Activated T-helper 1 cell treated with anti-CD3 and anti-CD28 coated beads, Interleukin-12 subunit alpha, Interleukin-12 subunit beta, Interleukin-2, Interleukin-4 antibody, amounts not matched to agents 30 ng/mL and 10 ng/mL and 1 ng/mL, durations not matched to agents 14 hours and 24 hours and 36 hours (primary cell): ENCODE results near the gene NEUROG1. TPM values are rescaled to one million over a fixed set of nuclear protein-coding genes. Genes with fewer than 3 reads are reported as not detected.
A peak's percentile ranks its signal among the peaks of the same experiment; 100 is the strongest.

Experiments
- DNase-seq: peaks from one replicate; pipeline ENCODE4 v3.0.0; 2021; ENCODE audit warnings: low spot score
- H3K27ac Mint-ChIP-seq: one replicate; pipeline ENCODE4 v1.8.0; 2021; ENCODE audit warnings: mild to moderate bottlenecking, mixed read lengths
- H3K27me3 Mint-ChIP-seq: one replicate; pipeline ENCODE4 v1.8.0; 2022; ENCODE audit warnings: mild to moderate bottlenecking, moderate library complexity, mixed read lengths; ENCODE audit not compliant: insufficient read depth
- H3K36me3 Mint-ChIP-seq: one replicate; pipeline ENCODE4 v1.8.0; 2021; ENCODE audit warnings: low read depth, mixed read lengths
- H3K4me1 Mint-ChIP-seq: one replicate; pipeline ENCODE4 v1.8.0; 2021; ENCODE audit warnings: low read depth, mixed read lengths
- H3K4me3 Mint-ChIP-seq: one replicate; pipeline ENCODE4 v1.8.0; 2021; ENCODE audit warnings: mild to moderate bottlenecking, moderate library complexity, mixed read lengths
- H3K9me3 Mint-ChIP-seq: one replicate; pipeline ENCODE4 v1.8.0; 2021; ENCODE audit warnings: mixed read lengths
- intact Hi-C: fragments of 100-400 bp; cut with micrococcal nuclease; formaldehyde crosslinking; loops from one replicate; pipeline ENCODE4 v1.15.1; 2024
- total RNA-seq: library from RNA; stranded (reverse); gene quantifications from 2 replicates; pipeline ENCODE4 v1.2.3, GENCODE V29; 2022

NEUROG1 gene
- total RNA-seq, 1 donor from 2014 or later: not detected

GRCh38 chr5:135556620-135557019 lies 20.9 kb upstream of the NEUROG1 start:
- no peak overlapping the region for H3K27ac Mint-ChIP-seq
- H3K36me3 Mint-ChIP-seq: no peaks in the 10 kb centered on the region
- intact Hi-C loops: no loop called here
- H3K9me3 Mint-ChIP-seq: no peaks in the 10 kb centered on the region
- H3K4me3 Mint-ChIP-seq: no peak overlapping the region
- no peak for DNase-seq
- peaks cover 7% of the 10 kb centered on the region for H3K4me1 Mint-ChIP-seq
- peaks cover 27% of the 10 kb centered on the region for H3K27me3 Mint-ChIP-seq

DNA sequence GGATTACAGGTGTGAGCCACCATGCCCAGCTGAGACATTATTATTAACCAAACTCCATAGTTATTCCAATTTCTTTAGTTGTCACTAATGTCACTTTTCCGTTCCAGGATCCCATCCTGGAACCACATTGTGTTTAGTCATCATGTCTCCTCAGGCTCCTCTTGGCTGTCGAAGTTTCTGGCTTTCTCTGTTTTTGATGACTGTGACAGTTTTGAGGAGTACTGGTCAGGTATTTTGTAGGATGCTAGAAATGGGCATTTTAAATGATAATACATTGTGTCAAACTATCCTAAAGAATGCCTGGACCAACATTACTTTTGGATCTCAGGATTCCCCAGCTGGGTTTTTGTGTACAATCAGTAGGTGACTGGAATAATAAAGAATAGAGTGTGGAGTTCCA lies 19.8 kb upstream of the NEUROG1 start:
- H3K9me3 Mint-ChIP-seq: no peaks in the 10 kb centered on the region
- H3K27me3 Mint-ChIP-seq: peaks cover 26% of the 10 kb centered on the region
- no peak overlapping the region for H3K4me3 Mint-ChIP-seq
- intact Hi-C loops: no loop called here
- peaks cover 1% of the 10 kb centered on the region for H3K4me1 Mint-ChIP-seq
- no peaks in the 10 kb centered on the region for H3K36me3 Mint-ChIP-seq
- no peak overlapping the region for H3K27ac Mint-ChIP-seq
- DNase-seq: no peak

- H3K27me3 Mint-ChIP-seq: peaks cover 40% of the 10 kb centered on the region
Observed at GRCh38 chr5:135553688-135554462, 18.1 kb upstream of the NEUROG1 start.

GRCh38 chr5:135551593-135552447 lies 16.1 kb upstream of the NEUROG1 start:
- Mint-ChIP-seq H3K4me1 (no peaks in the 10 kb centered on the region), H3K4me3 (no peak overlapping the region), H3K27ac (no peak overlapping the region), H3K36me3 (no peaks in the 10 kb centered on the region), H3K27me3 (peaks cover 47% of the 10 kb centered on the region), H3K9me3 (no peaks in the 10 kb centered on the region)
- peak; percentile 40 for DNase-seq
- intact Hi-C loops: loop anchor here (1.0 kb wide), 2 partner anchors 86 to 90 kb away; no protein-coding TSS in a partner anchor

More at GRCh38 chr5:135553688-135554462, 18.1 kb upstream of the NEUROG1 start:
- no peak overlapping the region for H3K27ac Mint-ChIP-seq
- no peaks in the 10 kb centered on the region for H3K36me3 Mint-ChIP-seq
- no peaks in the 10 kb centered on the region for H3K9me3 Mint-ChIP-seq
- H3K4me1 Mint-ChIP-seq: no peaks in the 10 kb centered on the region
- no peak overlapping the region for H3K4me3 Mint-ChIP-seq
- no peak for DNase-seq
- intact Hi-C loops: no loop called here

DNA sequence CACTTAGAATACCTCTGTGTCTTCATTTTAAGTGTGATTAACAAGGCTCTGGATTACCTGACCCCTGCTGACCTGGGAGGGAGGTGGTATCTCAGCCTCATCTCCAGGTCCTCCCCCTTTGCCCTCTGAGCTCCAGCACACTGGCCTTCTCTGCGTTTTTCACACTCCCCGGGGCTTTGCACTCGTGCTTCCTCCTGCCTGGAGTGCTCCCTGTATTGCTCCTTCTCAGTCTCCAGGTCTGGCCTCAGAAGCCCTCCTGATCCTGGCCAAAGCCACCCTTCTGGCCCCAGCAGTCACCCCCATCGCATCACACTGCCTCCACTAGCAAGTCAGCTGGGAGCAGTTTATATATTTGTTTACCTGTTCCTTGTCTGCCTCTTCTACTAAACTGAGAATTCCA lies 13.6 kb upstream of the NEUROG1 start:
- Mint-ChIP-seq H3K36me3 (no peaks in the 10 kb centered on the region), H3K27me3 (peaks cover 62% of the 10 kb centered on the region), H3K27ac (no peak overlapping the region), H3K4me1 (peaks cover under 1% of the 10 kb centered on the region), H3K4me3 (no peak overlapping the region), H3K9me3 (no peaks in the 10 kb centered on the region)
- DNase-seq: no peak
- intact Hi-C loops: no loop called here

DNA sequence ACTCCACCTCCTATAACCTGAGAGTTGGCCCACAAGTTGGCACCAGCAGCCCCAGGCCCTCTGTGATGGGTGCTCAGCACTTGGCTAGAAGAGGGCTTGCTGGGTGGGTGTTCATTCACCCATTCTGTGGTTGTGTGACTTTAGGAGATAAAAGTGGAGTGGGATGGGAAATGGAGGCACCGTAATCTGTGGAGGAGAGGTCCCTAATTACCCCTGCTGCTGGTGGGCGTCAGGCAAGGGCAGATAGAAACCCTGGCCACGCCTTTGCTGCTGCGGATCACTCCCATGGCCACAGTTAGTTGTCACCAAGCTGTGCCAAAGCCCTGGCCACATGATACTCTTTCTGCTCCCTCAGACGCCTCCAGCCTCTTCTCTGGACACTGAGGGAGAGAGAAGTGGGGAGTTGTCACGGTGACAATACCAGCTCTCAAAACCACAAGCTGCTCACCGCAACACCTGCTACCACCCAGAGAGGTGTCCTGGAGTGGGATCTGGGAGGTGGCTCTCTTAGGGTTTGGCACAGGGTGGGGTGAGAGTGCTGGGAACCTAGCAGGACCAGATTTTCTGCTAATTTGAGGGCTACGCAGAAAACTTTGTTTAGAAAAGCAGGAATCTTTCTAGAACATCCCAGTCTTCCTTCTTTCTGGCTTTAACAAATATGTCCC lies 12.0 kb upstream of the NEUROG1 start:
- H3K4me3 Mint-ChIP-seq: no peak overlapping the region
- no peak for DNase-seq
- peaks cover 10% of the 10 kb centered on the region for H3K4me1 Mint-ChIP-seq
- H3K27ac Mint-ChIP-seq: no peak overlapping the region
- intact Hi-C loops: no loop called here
- peaks cover 67% of the 10 kb centered on the region for H3K27me3 Mint-ChIP-seq
- H3K36me3 Mint-ChIP-seq: no peaks in the 10 kb centered on the region
- H3K9me3 Mint-ChIP-seq: no peaks in the 10 kb centered on the region

DNA sequence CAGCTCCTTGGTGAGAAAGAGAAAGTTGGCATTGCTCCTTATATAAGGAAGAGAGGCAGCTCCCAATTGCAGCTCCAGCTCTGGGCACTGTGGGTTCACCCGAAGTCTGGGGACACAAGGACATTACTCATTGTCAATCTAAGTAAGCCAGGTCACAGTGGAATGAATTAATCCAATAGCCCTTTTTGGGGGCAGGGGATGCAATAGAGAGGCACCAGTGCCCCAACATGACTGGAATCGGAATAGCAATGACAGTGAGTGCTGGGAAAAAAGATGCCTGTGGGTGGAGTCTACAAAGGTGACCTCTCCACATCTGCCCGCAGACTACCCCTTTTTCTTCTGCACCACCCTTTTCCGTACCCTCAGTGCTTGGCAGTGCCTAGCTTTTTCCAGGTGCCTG lies 11.1 kb upstream of the NEUROG1 start:
- intact Hi-C loops: no loop called here
- no peak for DNase-seq
- Mint-ChIP-seq H3K4me3 (no peak overlapping the region), H3K4me1 (peaks cover 10% of the 10 kb centered on the region), H3K9me3 (no peaks in the 10 kb centered on the region), H3K27me3 (peaks cover 72% of the 10 kb centered on the region), H3K36me3 (no peaks in the 10 kb centered on the region), H3K27ac (no peak overlapping the region)

- H3K9me3 Mint-ChIP-seq: no peaks in the 10 kb centered on the region
- intact Hi-C loops: no loop called here
- peaks cover 75% of the 10 kb centered on the region for H3K27me3 Mint-ChIP-seq
- H3K4me1 Mint-ChIP-seq: peaks cover 10% of the 10 kb centered on the region
- no peaks in the 10 kb centered on the region for H3K36me3 Mint-ChIP-seq
- H3K4me3 Mint-ChIP-seq: no peak overlapping the region
- no peak overlapping the region for H3K27ac Mint-ChIP-seq
- DNase-seq: no peak
Observed at GRCh38 chr5:135546101-135546500, 10.3 kb upstream of the NEUROG1 start.

GRCh38 chr5:135545099-135545498 lies 9.3 kb upstream of the NEUROG1 start:
- Mint-ChIP-seq H3K4me3 (peak overlapping the region; percentile 15), H3K9me3 (no peaks in the 10 kb centered on the region), H3K27ac (no peak overlapping the region), H3K4me1 (peaks cover 10% of the 10 kb centered on the region), H3K36me3 (peaks cover 1% of the 10 kb centered on the region), H3K27me3 (peaks cover 83% of the 10 kb centered on the region)
- no peak for DNase-seq
- intact Hi-C loops: loop anchor here (2.0 kb wide), 1 partner anchor 54 kb away; no protein-coding TSS in a partner anchor

DNA sequence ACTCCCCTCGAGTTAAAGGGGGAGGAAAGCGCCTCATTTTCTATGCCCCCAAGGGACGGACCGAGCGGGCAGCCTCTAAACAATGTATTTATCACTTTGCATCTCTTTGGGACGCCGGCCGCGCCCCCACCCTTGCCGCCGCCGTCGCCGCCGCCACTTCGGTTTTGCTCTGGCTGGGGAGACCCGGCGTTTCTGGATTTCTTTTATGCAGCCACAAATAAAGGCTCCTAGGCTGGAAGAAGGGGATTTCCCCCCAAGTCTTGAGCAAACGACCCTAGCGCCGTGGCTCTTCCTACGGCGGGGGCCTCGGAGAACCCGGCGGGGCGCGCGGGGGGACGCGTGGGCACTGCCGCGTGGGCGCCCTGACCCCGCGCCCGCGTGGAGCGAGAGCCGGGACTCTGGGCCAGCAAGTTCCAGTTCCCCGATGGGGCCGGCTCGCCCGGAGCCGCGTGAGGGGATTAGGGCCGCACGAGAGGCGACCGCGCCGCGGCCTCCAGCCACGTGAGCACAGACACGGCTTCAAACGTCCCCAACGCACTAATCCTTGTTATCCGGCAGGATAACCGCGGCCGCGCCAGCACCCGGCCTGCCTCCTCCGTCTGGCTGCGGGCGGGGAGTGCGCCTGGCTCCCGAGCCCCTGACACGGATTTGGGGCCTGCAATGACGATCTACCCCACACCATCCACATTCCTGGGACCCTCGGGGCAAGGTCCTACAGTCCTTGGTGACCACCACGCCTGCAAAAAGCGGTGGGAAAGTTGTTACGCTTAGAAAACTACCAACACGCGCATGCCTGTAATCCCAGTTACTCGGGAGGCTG lies 7.9 kb upstream of the NEUROG1 start:
- Mint-ChIP-seq H3K4me1 (peaks cover 10% of the 10 kb centered on the region), H3K27ac (no peak overlapping the region), H3K27me3 (peaks cover 80% of the 10 kb centered on the region), H3K36me3 (peaks cover 1% of the 10 kb centered on the region), H3K9me3 (no peaks in the 10 kb centered on the region), H3K4me3 (peak overlapping the region; percentile 87)
- intact Hi-C loops: loop anchor here (2.0 to 5.0 kb wide), 2 partner anchors 53 to 511 kb away; partner anchors contain the start of gene PITX1
- no peak for DNase-seq

- intact Hi-C loops: loop anchor here (5.0 kb wide), 1 partner anchor 511 kb away; the partner anchor contains the start of gene PITX1
- Mint-ChIP-seq H3K4me3 (peak overlapping the region; percentile 53), H3K4me1 (peaks cover 10% of the 10 kb centered on the region), H3K27ac (no peak overlapping the region), H3K27me3 (peaks cover 82% of the 10 kb centered on the region), H3K9me3 (no peaks in the 10 kb centered on the region), H3K36me3 (peaks cover 1% of the 10 kb centered on the region)
- DNase-seq: no peak
Observed at GRCh38 chr5:135543001-135543484, 7.3 kb upstream of the NEUROG1 start.
